DMS114 treated with DMSO at 0.1 percent for 48 hours (cell line): ENCODE measurements around the gene MED12L.

Source experiments
- DNase-seq: peaks from one replicate; lab custom pipeline; 2025; ENCODE audit not compliant: unreplicated experiment; lab: John Stamatoyannopoulos, UW

MED12L gene

GRCh38 chr3:151316267-151316991 is 231.0 kb downstream of the MED12L start, which contains the start of gene GPR87:
Gene GPR87, minus strand, starts transcription at chr3:151316820. Its CDS starts 16,720 bp downstream, at chr3:151300100.
- DNase-seq = no peak

DNA sequence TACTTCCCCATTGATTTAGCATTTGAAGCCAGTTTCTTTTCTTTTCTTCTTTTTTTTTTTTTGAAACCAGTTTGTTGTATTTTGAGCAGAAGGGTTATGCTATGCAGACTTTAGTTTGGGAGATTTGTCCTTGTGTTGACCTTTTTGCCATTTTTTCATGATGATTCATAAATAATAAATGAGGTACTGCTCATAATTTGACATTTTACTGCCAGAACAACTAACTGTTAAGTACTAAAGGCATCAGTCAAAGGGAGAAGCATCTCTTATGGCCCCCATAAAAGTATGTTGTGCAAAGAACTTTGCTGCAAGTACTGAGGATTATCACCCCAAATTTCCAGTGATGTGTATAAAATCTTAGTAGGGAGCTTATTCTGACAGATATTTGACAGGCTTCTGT is 232.8 kb downstream of the MED12L start:
- no peak for DNase-seq

GRCh38 chr3:151318991-151319390 is 233.5 kb downstream of the MED12L start:
- DNase-seq = no peak

DNA sequence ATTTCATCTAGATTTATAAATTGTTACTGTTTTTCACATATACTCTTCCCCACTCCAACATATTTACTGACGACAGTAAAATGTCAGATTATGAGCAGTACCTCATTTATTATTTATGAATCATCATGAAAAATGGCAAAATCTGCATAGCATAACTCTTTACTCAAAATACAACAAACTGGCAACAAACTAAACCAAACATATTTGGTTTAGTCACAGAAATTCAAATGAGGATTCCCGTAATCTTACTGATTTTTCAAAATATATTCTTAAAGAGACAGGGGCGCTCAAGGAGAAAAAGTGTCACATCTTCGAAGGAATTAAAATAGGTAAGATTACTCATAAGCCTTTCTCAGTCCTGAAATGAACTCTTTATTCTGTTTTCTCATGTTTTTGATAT is 234.2 kb downstream of the MED12L start:
- DNase-seq = no peak

DNA sequence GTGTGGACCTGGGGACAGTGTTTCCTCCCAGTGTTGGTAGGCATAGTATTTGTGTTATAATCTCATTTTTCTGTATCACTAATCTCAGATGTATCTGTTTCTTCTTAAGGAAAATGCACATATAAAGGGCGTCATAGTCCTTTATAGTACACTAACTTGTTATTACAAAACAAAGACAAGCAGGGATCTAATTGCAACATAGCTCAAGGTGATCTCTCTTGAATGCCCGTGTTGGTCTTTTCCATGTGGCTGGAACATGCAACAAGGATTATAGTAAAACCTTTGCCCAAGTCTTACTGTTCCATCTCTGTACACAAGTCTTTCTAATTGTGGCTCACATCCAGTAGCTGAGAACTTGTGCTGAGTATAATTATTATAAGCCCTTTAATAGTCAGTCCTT is 234.7 kb downstream of the MED12L start:
- DNase-seq = no peak

GRCh38 chr3:151321526-151321925 is 236.1 kb downstream of the MED12L start:
- DNase-seq = no peak

DNA sequence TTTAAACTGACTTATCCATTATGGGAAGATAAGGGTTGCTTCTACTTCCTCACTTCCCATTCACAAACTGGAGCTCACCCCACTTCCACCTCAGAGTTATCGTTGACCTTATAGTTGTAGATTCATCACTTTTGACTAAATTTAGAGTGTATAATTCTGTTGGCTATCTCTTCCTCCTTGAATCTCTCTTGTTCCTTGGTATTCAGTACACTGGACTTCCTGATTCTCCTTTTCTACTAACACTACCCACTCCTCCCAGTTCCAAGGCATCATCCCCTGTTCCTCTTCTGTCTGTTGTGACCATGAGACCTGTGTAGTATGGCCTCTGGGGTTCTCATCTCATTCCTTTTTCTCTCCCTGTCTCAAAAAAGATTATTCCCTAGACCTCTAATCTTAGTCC is 237.0 kb downstream of the MED12L start:
- no peak for DNase-seq

DNA sequence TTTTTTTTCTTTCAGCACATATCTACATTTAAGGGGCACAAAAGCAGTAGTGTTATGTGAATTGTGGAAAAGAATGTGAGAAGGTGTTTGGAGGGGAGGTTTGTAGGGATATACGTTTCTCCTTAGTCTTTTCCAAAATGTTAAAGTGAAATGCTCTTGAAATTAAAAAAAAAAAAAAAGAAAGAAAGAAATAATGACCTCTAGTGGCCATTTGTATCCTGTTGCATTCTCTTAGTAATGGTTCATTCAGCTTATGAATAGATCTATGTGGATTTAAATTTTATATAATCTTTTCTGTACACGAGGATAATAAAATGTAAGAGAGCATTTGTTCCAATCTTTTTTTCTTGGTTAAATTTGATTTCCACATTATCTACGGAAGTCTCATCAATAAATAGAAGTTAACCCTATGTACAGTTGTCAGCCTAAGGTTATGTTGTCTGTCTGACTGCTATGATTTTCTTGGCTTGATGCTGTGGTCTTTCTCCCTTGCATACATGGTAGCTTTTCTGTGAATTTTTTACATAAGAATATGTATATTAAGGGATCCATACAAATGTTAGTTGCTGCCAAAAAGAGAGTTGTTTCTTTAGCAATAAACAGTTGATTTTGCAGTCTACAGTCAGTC is 242.2 kb downstream of the MED12L start:
- DNase-seq = peak; percentile 7

GRCh38 chr3:151328298-151328995 is 243.0 kb downstream of the MED12L start:
- DNase-seq = no peak

DNA sequence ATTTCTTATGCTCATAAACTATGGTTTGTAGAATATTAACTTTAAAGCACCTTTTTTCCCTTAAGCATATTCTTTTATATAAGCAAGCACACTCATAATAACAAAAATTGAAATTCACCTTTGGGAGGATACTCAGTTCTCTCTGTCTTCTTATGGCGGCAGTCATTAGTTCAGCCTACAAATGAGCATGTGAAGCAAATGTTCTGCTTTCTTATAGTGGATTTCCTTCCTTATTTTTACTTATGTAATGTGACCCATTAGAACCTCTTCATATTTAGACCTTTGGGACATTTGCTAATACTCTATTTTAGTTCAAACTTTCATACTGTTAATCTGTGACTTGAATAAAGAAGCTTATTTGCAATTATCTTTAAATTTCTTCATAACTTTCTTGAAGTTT is 243.9 kb downstream of the MED12L start, which contains the start of gene P2RY13:
P2RY13 (minus strand) TSS at position 187 of the 400 bp plus-strand sequence; CDS start at position 166, 21 bp downstream.
- DNase-seq = no peak

DNA sequence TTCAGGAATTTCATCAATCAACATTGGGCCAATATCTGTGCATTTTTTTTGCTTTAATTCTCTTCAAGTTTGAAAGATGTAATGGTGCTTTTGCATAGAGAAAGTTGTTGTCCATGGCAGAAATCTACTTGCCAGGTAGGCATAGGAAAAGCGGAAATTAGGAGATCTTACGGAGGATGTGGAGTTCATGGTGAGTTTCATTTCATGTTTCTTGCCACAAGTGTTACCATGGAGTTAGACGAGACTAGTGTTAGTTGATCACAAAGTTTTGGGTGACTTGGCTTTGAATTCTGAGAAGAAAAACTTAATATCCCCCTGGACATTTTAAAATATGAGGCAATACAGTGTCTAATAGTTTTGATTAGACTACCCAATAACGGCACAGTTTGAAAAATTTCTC is 244.9 kb downstream of the MED12L start:
- DNase-seq = no peak

DNA sequence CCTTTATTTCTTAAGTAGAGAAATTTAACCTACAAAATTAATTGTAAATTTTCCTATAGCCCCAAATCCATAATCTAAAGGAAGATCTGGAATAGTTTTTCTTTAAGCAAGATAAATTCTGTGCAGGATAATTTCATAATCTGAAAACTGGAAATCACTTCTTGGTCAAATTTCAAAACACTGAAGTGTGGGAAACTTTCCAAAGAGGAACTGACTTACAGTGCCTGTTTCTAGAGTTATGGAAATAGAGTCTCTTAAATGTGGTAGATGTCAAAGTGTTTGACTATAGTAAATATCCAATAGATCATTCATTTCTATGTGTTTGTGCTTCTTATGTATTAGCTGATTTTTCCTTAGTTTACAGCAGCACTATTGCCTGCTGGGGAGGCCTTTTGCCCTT is 245.4 kb downstream of the MED12L start:
- DNase-seq = no peak

DNA sequence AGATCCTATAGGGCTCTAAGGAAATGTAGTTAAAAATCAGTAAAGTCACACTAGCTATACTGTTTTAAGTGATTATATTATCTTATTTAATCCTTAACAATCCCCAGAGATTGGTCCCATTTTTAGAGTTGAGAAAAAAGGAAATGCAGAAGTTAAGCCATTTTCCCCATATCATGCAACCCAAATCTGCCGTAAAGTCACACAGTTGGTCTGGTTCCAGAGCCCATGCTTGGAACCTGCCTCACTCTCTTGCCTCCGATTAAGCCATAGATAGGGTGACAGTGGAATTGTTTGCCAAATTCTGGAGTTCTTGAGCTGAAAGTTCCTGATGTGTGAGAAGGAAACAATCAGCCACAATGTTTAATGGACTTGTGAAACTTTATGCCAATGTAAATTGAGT is 246.2 kb downstream of the MED12L start:
- DNase-seq = no peak

- DNase-seq = no peak
Observed at GRCh38 chr3:151345859-151346258, 260.4 kb downstream of the MED12L start.

- no peak for DNase-seq
Observed at GRCh38 chr3:151346292-151346691, 260.8 kb downstream of the MED12L start.

DNA sequence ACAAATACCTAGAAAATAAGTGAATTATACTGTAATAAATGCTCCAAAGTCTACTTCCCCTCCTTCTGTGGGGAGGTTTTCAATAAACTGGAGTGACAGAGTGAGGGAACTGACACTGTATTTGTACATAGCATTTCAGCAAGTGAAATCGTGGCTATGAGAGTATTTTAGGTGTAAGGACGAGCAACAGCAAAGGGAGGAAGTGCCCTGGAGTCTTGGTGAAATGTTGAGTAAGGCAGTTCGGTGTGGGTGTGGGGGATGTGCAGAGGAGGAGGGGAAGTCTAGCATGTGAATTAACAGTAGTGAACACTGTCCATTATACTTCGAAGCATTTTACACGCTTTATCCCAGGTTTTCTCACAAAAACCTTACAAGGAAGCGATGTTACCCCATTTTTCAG is 262.0 kb downstream of the MED12L start:
- no peak for DNase-seq

DNA sequence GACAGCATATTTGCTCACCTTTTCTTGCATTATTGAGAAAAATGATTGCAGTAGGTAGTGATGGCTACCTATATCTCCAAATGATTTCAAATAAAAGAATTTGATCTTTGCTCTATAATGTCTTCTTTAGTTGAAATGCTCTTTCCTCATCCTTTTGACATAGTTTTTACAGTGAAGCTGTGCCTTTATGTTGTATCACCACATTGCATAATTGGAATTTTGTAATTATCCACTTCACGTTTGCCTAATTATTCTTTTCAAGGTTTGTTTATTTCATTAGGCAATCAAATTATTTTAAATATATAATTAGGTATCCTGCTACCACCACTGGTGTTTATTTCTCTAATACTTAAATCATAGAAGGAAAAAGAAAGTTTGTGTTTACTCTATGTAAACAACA is 265.2 kb downstream of the MED12L start:
- DNase-seq = no peak

DNA sequence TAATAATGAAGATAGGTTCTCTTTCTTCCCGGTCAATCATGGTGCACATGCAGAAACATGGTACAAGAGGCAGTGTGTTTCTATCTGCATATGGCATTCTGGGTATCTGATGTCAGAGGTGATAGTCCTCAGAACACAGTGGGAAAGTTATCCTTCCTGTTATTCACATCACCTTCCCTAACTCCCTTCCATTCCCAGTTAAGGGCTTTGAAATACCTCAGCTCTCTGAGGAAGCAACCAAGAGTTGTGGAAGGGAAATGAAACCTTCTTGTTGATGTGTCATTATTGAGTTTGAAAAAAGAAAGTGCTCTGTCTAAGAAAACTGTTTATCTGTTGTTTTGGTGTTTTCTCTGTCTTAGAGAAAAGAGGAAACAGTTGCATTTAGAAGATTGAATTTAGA is 265.8 kb downstream of the MED12L start:
- no peak for DNase-seq

GRCh38 chr3:151351648-151352047 is 266.2 kb downstream of the MED12L start:
- DNase-seq = no peak

- DNase-seq = no peak
Observed at GRCh38 chr3:151356794-151357462, 271.5 kb downstream of the MED12L start.

GRCh38 chr3:151357463-151357850 is 272.0 kb downstream of the MED12L start:
- DNase-seq = no peak
